ENCODE measurements around the gene MESP2.
"Not testable (repeated sequence)": the region's sequence is repeated elsewhere in the genome, so short reads cannot be mapped to it uniquely, and the experiment has no call there.

Gene MESP2

DNA sequence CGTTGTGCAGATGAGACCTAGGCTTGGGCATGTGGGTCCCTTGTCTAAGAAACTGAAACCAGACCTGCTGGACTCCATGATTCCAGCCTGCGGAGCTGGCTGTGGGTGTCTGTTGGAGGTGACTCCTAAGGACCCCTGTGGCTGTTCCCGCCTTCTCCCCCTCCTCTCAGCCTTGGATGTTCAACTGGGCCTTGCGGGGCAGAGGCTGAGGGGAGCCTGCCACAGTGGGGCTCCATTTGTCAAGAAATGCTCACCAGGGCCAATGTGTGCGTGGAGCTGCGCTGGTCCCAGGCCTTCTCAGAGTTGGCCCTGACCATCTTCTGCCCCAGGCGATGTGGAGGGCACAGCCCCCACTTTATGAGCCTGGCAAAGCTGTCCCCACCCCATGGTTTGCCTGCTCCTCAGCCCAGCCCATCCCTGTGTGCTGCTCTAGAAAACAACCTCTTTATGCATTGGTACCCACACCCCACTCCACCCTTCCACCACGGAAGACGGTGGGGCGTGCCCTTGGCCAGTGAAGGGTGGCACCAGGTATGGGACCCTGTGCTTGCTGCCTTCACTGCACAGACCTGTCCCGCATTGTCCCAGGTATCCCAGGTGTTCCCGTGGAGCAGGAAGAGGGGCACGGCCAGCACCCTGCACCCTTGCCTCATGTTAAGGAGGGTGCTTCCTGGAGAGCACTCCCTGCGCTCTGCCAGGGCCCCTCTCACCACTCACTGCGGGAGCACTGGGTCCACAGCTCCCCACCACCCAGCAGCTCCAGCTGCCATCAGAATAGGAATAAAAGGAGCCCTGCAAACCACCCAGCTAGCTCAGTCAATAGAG is 7.9 kb downstream of the MESP2 start:
- H3K9me3 ChIP-seq (ENCODE audit: control insufficient read depth, low read length): no peaks in the 10 kb centered on the region
- H3K27me3 ChIP-seq (ENCODE audit: control insufficient read depth, insufficient read depth, low read length): no peaks in the 10 kb centered on the region
- no peaks in the 10 kb centered on the region for H3K36me3 ChIP-seq (ENCODE audit: control insufficient read depth, insufficient read depth, low read length)
- no peak overlapping the region for H3K4me3 ChIP-seq (ENCODE audit: low read length)
- H3K4me1 ChIP-seq (ENCODE audit: control insufficient read depth, insufficient read depth, low read length): peaks cover 28% of the 10 kb centered on the region
- no peak overlapping the region for H3K9ac ChIP-seq (ENCODE audit: low read length)

DNA sequence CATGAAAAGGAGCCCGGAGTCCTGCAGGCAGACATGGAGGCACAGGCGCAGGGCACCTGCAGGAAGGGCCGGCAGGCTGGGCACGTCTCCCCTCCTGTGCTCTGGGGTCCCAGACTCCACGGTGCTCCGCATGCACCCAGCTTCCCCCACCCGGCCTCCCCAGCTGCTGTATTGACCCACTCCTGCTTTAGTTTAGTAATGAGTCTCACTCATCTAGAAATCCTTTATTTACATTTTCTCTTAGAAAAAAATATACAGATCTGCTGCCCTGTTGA is 8.5 kb downstream of the MESP2 start:
- Histone ChIP-seq H3K36me3 (ENCODE audit: control insufficient read depth, insufficient read depth, low read length) (no peaks in the 10 kb centered on the region), H3K9me3 (ENCODE audit: control insufficient read depth, low read length) (no peaks in the 10 kb centered on the region), H3K4me3 (ENCODE audit: low read length) (no peak overlapping the region), H3K27me3 (ENCODE audit: control insufficient read depth, insufficient read depth, low read length) (no peaks in the 10 kb centered on the region), H3K4me1 (ENCODE audit: control insufficient read depth, insufficient read depth, low read length) (peaks cover 28% of the 10 kb centered on the region), H3K9ac (ENCODE audit: low read length) (no peak overlapping the region)

DNA sequence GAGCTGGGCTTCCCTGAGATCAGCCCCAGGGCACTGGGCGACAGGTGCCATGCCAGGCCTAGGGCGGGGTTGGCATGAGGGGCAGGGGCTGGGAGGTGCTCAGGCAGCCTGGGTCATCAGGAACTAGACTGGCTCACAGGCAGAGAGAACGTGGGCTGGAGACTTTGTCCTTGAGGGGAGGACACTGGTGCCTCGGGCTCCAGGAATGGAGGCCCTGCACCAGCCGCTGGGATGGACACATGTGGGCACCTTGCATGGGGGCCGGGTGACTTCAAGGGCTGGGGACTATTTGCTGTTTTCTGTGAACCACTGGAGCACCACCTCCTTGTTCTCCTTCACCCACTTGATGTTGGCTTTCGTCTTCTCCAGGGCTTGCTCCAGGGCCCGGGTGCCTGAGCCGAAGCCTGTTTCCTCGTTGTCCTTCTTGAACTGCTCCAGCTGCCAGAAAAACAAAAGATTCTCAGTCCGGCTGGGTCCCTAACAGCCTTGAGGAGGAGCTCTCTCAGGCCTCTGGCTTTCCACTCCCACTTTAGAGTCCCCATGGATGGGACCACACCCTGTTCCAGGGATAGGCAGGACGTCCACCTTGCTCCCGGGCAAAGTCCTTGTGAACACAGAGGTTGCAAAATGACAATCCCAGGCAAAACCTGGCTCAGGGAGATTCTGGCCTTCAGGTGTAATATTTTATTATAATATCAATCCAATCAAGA is 9.1 kb downstream of the MESP2 start:
- no peak overlapping the region for H3K4me3 ChIP-seq (ENCODE audit: low read length)
- no peaks in the 10 kb centered on the region for H3K27me3 ChIP-seq (ENCODE audit: control insufficient read depth, insufficient read depth, low read length)
- peaks cover 28% of the 10 kb centered on the region for H3K4me1 ChIP-seq (ENCODE audit: control insufficient read depth, insufficient read depth, low read length)
- no peaks in the 10 kb centered on the region for H3K36me3 ChIP-seq (ENCODE audit: control insufficient read depth, insufficient read depth, low read length)
- H3K9ac ChIP-seq (ENCODE audit: low read length): no peak overlapping the region
- no peaks in the 10 kb centered on the region for H3K9me3 ChIP-seq (ENCODE audit: control insufficient read depth, low read length)

DNA sequence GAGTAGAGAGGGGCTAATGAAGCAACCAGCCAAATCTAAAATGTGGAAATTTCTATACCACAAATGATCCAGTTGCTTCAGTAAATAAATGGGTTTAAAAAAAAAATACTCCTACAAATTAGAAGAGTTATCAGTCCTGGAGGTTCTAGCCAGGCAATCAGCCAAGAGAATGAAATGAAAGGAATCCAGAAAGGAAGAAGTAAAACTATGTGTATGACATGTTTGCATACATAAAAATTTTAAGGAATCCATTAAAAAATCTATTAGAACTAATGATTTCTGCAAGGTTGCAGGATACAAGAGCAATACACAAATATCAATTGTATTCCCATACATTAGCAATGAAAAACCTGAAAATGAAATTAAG is 9.6 kb downstream of the MESP2 start:
- Histone ChIP-seq H3K36me3 (ENCODE audit: control insufficient read depth, insufficient read depth, low read length) (no peaks in the 10 kb centered on the region), H3K27me3 (ENCODE audit: control insufficient read depth, insufficient read depth, low read length) (no peaks in the 10 kb centered on the region), H3K9me3 (ENCODE audit: control insufficient read depth, low read length) (no peaks in the 10 kb centered on the region), H3K9ac (ENCODE audit: low read length) (no peak overlapping the region), H3K4me3 (ENCODE audit: low read length) (no peak overlapping the region), H3K4me1 (ENCODE audit: control insufficient read depth, insufficient read depth, low read length) (peaks cover 28% of the 10 kb centered on the region)

DNA sequence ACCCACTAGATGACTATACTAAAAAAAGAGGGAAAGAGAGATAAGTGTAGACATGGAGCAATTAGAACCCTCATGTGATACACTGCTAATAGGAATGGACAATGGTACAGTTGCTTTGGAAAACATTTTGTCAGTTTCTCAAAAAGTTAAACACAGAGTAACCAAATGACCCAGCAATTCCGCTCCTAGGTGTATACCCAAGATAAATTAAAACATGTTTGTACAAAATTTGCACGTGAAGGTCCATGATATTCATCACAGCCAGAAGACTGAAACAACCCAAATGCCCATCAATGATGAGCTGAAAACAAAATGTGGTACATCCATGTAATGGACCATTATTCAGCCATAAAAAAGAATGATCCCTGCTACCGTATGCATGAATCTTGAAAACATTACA is 11.8 kb downstream of the MESP2 start:
- Histone ChIP-seq H3K27me3 (ENCODE audit: control insufficient read depth, insufficient read depth, low read length) (no peaks in the 10 kb centered on the region), H3K9me3 (ENCODE audit: control insufficient read depth, low read length) (no peaks in the 10 kb centered on the region), H3K4me1 (ENCODE audit: control insufficient read depth, insufficient read depth, low read length) (peaks cover 24% of the 10 kb centered on the region), H3K36me3 (ENCODE audit: control insufficient read depth, insufficient read depth, low read length) (no peaks in the 10 kb centered on the region), H3K4me3 (ENCODE audit: low read length) (no peak overlapping the region), H3K9ac (ENCODE audit: low read length) (no peak overlapping the region)

DNA sequence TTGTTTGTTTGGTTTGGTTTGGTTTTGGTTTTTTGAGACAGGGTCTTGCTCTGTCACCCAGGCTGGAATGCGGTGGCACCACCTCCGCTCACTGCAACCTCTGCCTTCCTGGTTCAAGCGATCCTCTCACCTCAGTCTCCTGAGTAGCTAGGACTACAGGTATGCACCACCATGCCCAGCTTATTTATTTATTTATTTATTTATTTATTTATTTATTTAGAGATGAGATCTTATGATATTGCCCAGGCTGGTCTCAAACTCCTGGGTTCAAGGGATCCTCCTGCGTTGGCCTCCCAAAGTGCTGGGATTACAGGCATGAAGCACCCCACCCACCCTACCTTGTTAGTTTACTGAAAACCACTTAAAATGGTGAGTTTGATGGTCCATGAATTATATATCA is 12.5 kb downstream of the MESP2 start:
- not testable (repeated sequence) for H3K9me3 ChIP-seq (ENCODE audit: control insufficient read depth, low read length); H3K36me3 ChIP-seq (ENCODE audit: control insufficient read depth, insufficient read depth, low read length); H3K9ac ChIP-seq (ENCODE audit: low read length); H3K4me3 ChIP-seq (ENCODE audit: low read length); H3K27me3 ChIP-seq (ENCODE audit: control insufficient read depth, insufficient read depth, low read length)
- peaks cover 22% of the 10 kb centered on the region for H3K4me1 ChIP-seq (ENCODE audit: control insufficient read depth, insufficient read depth, low read length)

DNA sequence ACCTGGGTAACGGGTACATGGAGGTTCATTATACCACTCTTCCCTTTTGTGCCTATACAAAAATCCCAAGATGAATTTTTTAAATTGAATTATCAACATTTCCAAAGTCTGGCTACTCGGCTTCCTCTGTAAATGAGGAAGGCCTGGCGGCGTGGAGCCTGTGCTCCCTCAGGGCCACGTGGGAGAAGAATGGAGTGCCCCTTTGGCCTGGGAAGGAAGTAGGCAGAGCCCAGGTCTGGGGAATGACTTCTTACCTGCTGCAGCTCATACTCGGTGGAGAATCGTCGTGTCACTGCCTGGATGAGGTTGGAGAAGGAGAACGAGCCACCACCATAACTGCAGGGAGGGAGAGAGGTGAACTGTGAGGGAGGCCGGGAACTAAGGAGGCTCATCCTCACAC is 14.1 kb downstream of the MESP2 start:
- peaks cover 6% of the 10 kb centered on the region for H3K4me1 ChIP-seq (ENCODE audit: control insufficient read depth, insufficient read depth, low read length)
- no peaks in the 10 kb centered on the region for H3K9me3 ChIP-seq (ENCODE audit: control insufficient read depth, low read length)
- no peaks in the 10 kb centered on the region for H3K36me3 ChIP-seq (ENCODE audit: control insufficient read depth, insufficient read depth, low read length)
- H3K9ac ChIP-seq (ENCODE audit: low read length): no peak overlapping the region
- no peak overlapping the region for H3K4me3 ChIP-seq (ENCODE audit: low read length)
- no peaks in the 10 kb centered on the region for H3K27me3 ChIP-seq (ENCODE audit: control insufficient read depth, insufficient read depth, low read length)

DNA sequence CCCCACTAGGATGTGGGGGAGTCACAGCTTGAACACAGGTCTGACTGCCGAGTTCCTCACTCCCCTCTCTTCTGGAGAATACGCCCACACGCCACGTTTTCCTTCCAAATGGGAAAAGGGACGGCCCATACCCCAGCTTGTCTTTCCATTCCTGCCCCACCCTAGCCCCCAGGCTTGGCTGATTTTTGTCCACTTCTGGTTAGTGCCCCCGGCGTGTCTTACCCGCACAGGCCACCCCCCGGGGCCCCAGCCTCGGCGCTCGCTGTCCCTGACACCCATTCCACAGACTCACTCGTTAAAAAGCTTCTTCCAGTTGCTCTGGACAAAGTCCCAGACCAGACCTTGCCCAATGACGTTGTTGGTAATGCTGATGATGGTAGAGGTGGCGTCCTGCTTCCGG is 14.5 kb downstream of the MESP2 start:
- no peak overlapping the region for H3K4me3 ChIP-seq (ENCODE audit: low read length)
- no peaks in the 10 kb centered on the region for H3K9me3 ChIP-seq (ENCODE audit: control insufficient read depth, low read length)
- H3K4me1 ChIP-seq (ENCODE audit: control insufficient read depth, insufficient read depth, low read length): peaks cover 1% of the 10 kb centered on the region
- no peaks in the 10 kb centered on the region for H3K27me3 ChIP-seq (ENCODE audit: control insufficient read depth, insufficient read depth, low read length)
- H3K9ac ChIP-seq (ENCODE audit: low read length): no peak overlapping the region
- no peaks in the 10 kb centered on the region for H3K36me3 ChIP-seq (ENCODE audit: control insufficient read depth, insufficient read depth, low read length)

DNA sequence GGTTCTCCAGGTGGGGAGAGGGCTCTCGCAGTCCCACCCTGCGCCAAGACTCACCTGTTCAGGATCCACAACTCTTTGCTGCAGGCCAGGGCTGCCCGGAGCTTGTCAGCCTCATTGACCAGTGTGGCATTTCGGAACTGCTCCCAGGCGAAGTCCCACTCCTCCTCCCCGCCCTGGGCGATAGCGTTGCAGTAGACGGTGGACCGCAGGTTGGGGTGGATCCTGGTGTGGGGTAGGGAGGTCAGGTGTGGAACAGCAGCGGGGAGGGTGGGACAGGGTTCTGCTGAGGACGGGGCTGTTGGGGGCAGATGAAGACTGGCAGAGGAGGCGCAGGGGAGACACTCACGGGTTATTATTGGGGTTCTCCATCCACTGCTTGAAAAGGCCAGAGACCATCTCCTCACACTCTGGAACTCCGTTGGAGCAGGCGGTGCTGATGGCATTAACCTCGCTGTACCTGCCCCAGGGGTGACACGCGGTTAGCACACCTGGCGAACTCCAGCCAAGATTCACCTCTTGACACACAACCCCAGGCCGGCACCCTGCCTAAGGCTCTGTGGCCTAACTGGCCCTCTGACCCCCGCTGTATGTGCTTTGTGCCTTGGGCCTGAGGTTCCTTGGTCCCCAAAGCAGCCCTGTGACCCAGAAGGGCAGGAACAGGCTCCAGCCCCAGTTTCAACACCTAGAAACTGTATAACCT is 16.1 kb downstream of the MESP2 start:
- no peaks in the 10 kb centered on the region for H3K4me1 ChIP-seq (ENCODE audit: control insufficient read depth, insufficient read depth, low read length)
- no peaks in the 10 kb centered on the region for H3K36me3 ChIP-seq (ENCODE audit: control insufficient read depth, insufficient read depth, low read length)

DNA sequence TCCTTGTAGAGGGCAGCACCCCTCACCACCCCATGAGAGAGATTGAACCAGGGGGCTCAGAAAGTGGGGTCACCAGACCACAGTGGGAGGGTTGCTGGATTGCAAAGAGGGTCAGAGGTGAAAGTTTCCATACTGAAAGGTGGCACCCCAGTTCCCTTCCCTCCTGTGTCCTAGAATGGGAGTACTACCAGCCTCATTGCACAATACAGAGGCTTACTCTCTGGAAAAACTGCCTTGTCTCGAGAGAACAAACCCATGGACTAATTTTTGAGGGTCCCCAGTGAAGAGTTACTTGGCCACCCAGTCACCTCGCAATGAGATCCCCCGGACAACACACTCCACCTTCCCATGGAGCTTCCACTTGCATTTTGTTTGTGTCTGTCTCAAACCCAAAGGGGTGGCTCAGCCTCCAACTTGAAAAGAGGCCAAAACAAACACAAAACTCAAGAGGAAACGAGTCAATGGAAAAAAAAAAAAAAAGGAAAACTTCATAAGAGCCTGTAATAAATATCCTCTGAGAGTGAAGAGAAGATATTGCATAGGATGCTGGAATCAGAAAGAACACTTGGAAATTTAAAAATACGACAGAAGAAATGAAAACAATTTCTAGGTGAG is 18.6 kb downstream of the MESP2 start:
- Histone ChIP-seq H3K9me3 (ENCODE audit: control insufficient read depth, low read length) (no peaks in the 10 kb centered on the region), H3K4me1 (ENCODE audit: control insufficient read depth, insufficient read depth, low read length) (no peaks in the 10 kb centered on the region), H3K4me3 (ENCODE audit: low read length) (no peak overlapping the region), H3K36me3 (ENCODE audit: control insufficient read depth, insufficient read depth, low read length) (no peaks in the 10 kb centered on the region), H3K27me3 (ENCODE audit: control insufficient read depth, insufficient read depth, low read length) (no peaks in the 10 kb centered on the region), H3K9ac (ENCODE audit: low read length) (no peak overlapping the region)

More for the DNA sequence above, 16.1 kb downstream of the MESP2 start:
- H3K9ac ChIP-seq (ENCODE audit: low read length): no peak overlapping the region
- H3K4me3 ChIP-seq (ENCODE audit: low read length): no peak overlapping the region
- H3K9me3 ChIP-seq (ENCODE audit: control insufficient read depth, low read length): no peaks in the 10 kb centered on the region
- H3K27me3 ChIP-seq (ENCODE audit: control insufficient read depth, insufficient read depth, low read length): no peaks in the 10 kb centered on the region

DNA sequence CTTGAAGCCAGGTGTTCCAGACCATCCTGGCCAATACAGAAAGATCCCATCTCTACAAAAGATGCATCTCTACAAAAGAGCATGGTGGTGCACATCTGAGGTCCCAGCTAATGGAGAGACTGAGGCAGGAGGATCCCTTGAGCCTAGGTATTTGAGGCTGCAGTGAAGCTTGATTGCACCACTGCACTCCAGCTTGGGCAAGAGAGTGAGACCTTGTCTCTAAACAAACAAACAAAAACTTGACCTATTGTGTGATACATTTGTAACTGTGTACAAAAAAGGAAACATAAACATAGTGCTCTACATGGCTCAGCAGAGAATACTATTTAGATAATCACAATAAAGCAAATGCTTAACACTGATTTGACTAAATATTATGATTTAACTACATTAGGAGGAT is 19.9 kb downstream of the MESP2 start:
- Histone ChIP-seq H3K27me3 (ENCODE audit: control insufficient read depth, insufficient read depth, low read length) (no peaks in the 10 kb centered on the region), H3K36me3 (ENCODE audit: control insufficient read depth, insufficient read depth, low read length) (no peaks in the 10 kb centered on the region)

DNA sequence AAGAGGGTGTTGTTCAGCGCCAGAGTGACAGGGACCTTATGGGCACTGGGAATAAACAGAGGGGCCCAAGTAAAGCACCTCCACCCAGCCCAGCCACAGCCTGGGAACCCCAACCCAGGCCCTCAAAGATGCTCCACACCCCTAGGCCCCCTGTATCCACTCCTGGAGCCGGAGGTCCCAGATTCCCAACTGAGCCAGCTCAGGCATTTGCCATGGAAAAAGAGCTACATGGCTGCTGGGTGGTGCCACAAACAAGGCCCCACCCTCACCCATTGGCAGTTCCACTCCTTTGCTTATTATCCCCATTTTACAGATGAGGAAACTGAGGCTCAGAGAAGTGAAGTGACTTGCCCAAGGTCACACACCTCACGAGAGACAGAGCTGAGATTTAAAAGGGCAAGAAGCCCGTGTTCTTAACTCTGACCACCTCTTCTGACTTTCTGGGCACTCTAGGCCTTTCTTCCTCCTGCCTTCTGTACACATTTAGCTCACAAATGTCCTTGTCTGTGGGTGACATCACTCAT is 21.6 kb downstream of the MESP2 start:
- no peaks in the 10 kb centered on the region for H3K36me3 ChIP-seq (ENCODE audit: control insufficient read depth, insufficient read depth, low read length)
- no peak overlapping the region for H3K9ac ChIP-seq (ENCODE audit: low read length)

More for the DNA sequence above, 19.9 kb downstream of the MESP2 start:
- Histone ChIP-seq H3K4me3 (ENCODE audit: low read length) (no peak overlapping the region), H3K9ac (ENCODE audit: low read length) (no peak overlapping the region), H3K4me1 (ENCODE audit: control insufficient read depth, insufficient read depth, low read length) (no peaks in the 10 kb centered on the region), H3K9me3 (ENCODE audit: control insufficient read depth, low read length) (no peaks in the 10 kb centered on the region)

More for the DNA sequence above, 21.6 kb downstream of the MESP2 start:
- Histone ChIP-seq H3K27me3 (ENCODE audit: control insufficient read depth, insufficient read depth, low read length) (no peaks in the 10 kb centered on the region), H3K4me3 (ENCODE audit: low read length) (no peak overlapping the region), H3K4me1 (ENCODE audit: control insufficient read depth, insufficient read depth, low read length) (no peaks in the 10 kb centered on the region), H3K9me3 (ENCODE audit: control insufficient read depth, low read length) (no peaks in the 10 kb centered on the region)
